GM23338 (cell line): Measurements from ENCODE around the gene CACNA1D. TPM values are rescaled to one million over a fixed set of nuclear protein-coding genes. Genes with fewer than 3 reads are reported as not detected.

Source experiments
- ATAC-seq: fragments of 200-7000 bp; cut with Tn5 transposase; 3 replicates; pipeline ENCODE4 v1.9.1; 2020
- DNase-seq: peaks from one replicate; pipeline ENCODE4 v3.0.0-alpha.2; 2015; ENCODE audit warnings: low spot score
- H2AFZ ChIP-seq: fragments of 200-600 bp; sonication (generic); 2 replicates; pipeline ENCODE4 v1.8.0; 2016; ENCODE audit warnings: antibody characterized with exemption, mild to moderate bottlenecking, moderate library complexity
- H3F3A ChIP-seq: fragments of 200-600 bp; sonication (generic); replicated peaks from 2 replicates; pipeline ENCODE4 v1.8.0; 2017; ENCODE audit warnings: antibody characterized with exemption, mixed run types, low read depth
- H3K27ac ChIP-seq: fragments of 200-600 bp; sonication (generic); 2 replicates; pipeline ENCODE4 v1.6.1; 2016; ENCODE audit warnings: low read depth
- H3K27me3 ChIP-seq: fragments of 200-600 bp; sonication (generic); 2 replicates; pipeline ENCODE4 v1.8.0; 2016; ENCODE audit warnings: mild to moderate bottlenecking, mixed run types, moderate library complexity; ENCODE audit not compliant: insufficient read depth
- H3K36me3 ChIP-seq: fragments of 200-600 bp; sonication (generic); 2 replicates; pipeline ENCODE4 v1.8.0; 2016; ENCODE audit warnings: mild to moderate bottlenecking; ENCODE audit not compliant: insufficient read depth
- H3K4me1 ChIP-seq: fragments of 200-600 bp; sonication (generic); 2 replicates; pipeline ENCODE4 v1.8.0; 2016; ENCODE audit warnings: mild to moderate bottlenecking, moderate library complexity; ENCODE audit not compliant: insufficient read depth
- H3K4me2 ChIP-seq: fragments of 200-600 bp; sonication (generic); 2 replicates; pipeline ENCODE4 v1.7.1; 2017; ENCODE audit warnings: mixed run types
- H3K4me3 ChIP-seq: fragments of 200-600 bp; sonication (generic); 2 replicates; pipeline ENCODE4 v1.6.1; 2016; ENCODE audit warnings: mixed run types
- H3K79me2 ChIP-seq: fragments of 200-600 bp; sonication (generic); replicated peaks from 2 replicates; pipeline ENCODE4 v1.8.0; 2017; ENCODE audit warnings: mild to moderate bottlenecking; ENCODE audit not compliant: insufficient read depth
- H3K9me2 ChIP-seq: fragments of 200-600 bp; sonication (generic); 2 replicates; pipeline ENCODE4 v1.8.0; 2017; ENCODE audit not compliant: insufficient read depth
- H4K20me1 ChIP-seq: fragments of 200-600 bp; sonication (generic); replicated peaks from 2 replicates; pipeline ENCODE4 v1.8.0; 2017; ENCODE audit warnings: mild to moderate bottlenecking; ENCODE audit not compliant: insufficient read depth
- H3K27ac Mint-ChIP-seq: 2 replicates; pipeline ENCODE4 v1.8.0; 2020; ENCODE audit warnings: inconsistent platforms, mild to moderate bottlenecking, moderate library complexity, mixed read lengths
- H3K27me3 Mint-ChIP-seq: 3 replicates; pipeline ENCODE4 v1.8.0; 2022; ENCODE audit warnings: low read depth, mild to moderate bottlenecking, moderate library complexity, mixed read lengths, inconsistent platforms; ENCODE audit not compliant: insufficient read depth, poor library complexity
- H3K36me3 Mint-ChIP-seq: 3 replicates; pipeline ENCODE4 v1.8.0; 2021; ENCODE audit warnings: low read depth, mild to moderate bottlenecking, inconsistent platforms, moderate library complexity, mixed read lengths
- H3K4me1 Mint-ChIP-seq: 3 replicates; pipeline ENCODE4 v1.8.0; 2020; ENCODE audit warnings: mild to moderate bottlenecking, inconsistent platforms, mixed read lengths
- H3K4me3 Mint-ChIP-seq: 3 replicates; pipeline ENCODE4 v1.8.0; 2021; ENCODE audit warnings: moderate library complexity, mild to moderate bottlenecking, inconsistent platforms, mixed read lengths
- H3K9me3 Mint-ChIP-seq: 3 replicates; pipeline ENCODE4 v1.8.0; 2020; ENCODE audit warnings: moderate library complexity, mild to moderate bottlenecking, inconsistent platforms, mixed read lengths
- CREB1 ChIP-seq: fragments of 250-450 bp; sonication (Bioruptor Pico); IDR thresholded peaks from 2 replicates; pipeline ENCODE4 v1.5.0; 2020; ENCODE audit warnings: low read depth, mild to moderate bottlenecking, moderate library complexity
- ETS1 ChIP-seq: IDR thresholded peaks from 2 replicates; pipeline ENCODE4 v1.6.1; 2016; ENCODE audit warnings: antibody characterized with exemption
- EZH2 ChIP-seq: fragments of 200-600 bp; sonication (generic); IDR thresholded peaks from one replicate; pipeline ENCODE4 v1.8.0; 2017; ENCODE audit warnings: antibody characterized with exemption, mild to moderate bottlenecking, low read depth; ENCODE audit not compliant: unreplicated experiment
- EZH2phosphoT487 ChIP-seq: fragments of 200-600 bp; sonication (generic); IDR thresholded peaks from one replicate; pipeline ENCODE4 v1.8.1; 2018; ENCODE audit warnings: antibody characterized with exemption; ENCODE audit not compliant: unreplicated experiment
- JUNB ChIP-seq: IDR thresholded peaks from one replicate; pipeline ENCODE4 v1.6.1; 2016; ENCODE audit warnings: antibody characterized with exemption; ENCODE audit not compliant: unreplicated experiment
- NANOG ChIP-seq: IDR thresholded peaks from 2 replicates; pipeline ENCODE4 v1.6.1; 2016; ENCODE audit warnings: antibody characterized with exemption, borderline replicate concordance
- POLR2AphosphoS5 ChIP-seq: IDR thresholded peaks from 2 replicates; pipeline ENCODE4 v1.6.1; 2016; ENCODE audit warnings: antibody characterized with exemption, low read depth
- STAT1 ChIP-seq: IDR thresholded peaks from one replicate; pipeline ENCODE4 v1.6.1; 2016; ENCODE audit warnings: antibody characterized with exemption; ENCODE audit not compliant: unreplicated experiment
- ZNF114 ChIP-seq: fragments of 250-450 bp; sonication (Bioruptor Pico); IDR thresholded peaks from 2 replicates; pipeline ENCODE4 v1.5.0; 2020; ENCODE audit warnings: mild to moderate bottlenecking, moderate library complexity
- ZNF331 ChIP-seq: fragments of 250-450 bp; sonication (Bioruptor Pico); IDR thresholded peaks from 2 replicates; pipeline ENCODE4 v1.5.0; 2020; ENCODE audit warnings: low read depth, mild to moderate bottlenecking, moderate library complexity
- ZNF462 ChIP-seq: fragments of 250-450 bp; sonication (Bioruptor Pico); IDR thresholded peaks from 2 replicates; pipeline ENCODE4 v1.5.0; 2020; ENCODE audit warnings: mild to moderate bottlenecking, moderate library complexity
- polyA plus RNA-seq: library from polyadenylated mRNA; unstranded; fragments of >200 nt; fragmentation: Nextera tagmentation; extraction: Ambion mirVana; gene quantifications from 2 replicates; pipeline ENCODE4 v1.2.1, GENCODE V29; 2016
- total RNA-seq: library from RNA; depleted of rRNA; stranded (reverse); fragments of >200 nt; shearing (Covaris generic); gene quantifications from 2 replicates; pipeline ENCODE4 v1.2.3, GENCODE V29; 2014
- TF ChIP-seq, protein P1 (sequence below), 2 experiments: fragments of 200-600 bp in 1 of 2; sonication (generic) in 1 of 2; conservative IDR thresholded peaks; 2 replicates each; pipeline versions ENCODE4 v1.5.1 to v1.6.1; 2016 to 2017; ENCODE audit warnings: antibody characterized with exemption in 2 of 2, low read depth in 2 of 2, mild to moderate bottlenecking in 2 of 2, moderate library complexity in 1 of 2
- TF ChIP-seq, protein P2 (sequence below): IDR thresholded peaks from one replicate; pipeline ENCODE4 v1.6.1; 2018; ENCODE audit warnings: antibody characterized with exemption; ENCODE audit not compliant: unreplicated experiment

Gene CACNA1D
- total and polyA plus RNA-seq, 2 experiments from 2014 or later, result 1.7 to 1.8 TPM

DNA sequence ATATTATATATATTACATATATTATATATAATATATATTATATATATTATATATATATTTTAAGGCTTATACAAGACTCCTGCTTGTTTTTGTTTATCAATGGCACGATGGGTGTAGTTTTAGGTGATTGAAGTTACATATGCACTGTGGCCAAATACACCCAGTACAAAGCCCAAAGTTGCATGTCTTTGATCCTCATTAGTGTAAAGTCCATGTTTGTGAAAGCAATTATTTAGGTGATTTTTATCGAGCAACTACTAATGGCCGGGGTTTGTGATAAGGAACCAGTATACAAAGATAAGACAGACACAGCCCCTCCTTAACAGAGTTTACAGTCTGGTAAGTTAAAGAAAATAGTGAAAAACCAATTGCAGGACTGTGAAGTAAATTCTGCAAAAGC, 197.5 kb downstream of the CACNA1D start (continued):
- TF ChIP-seq ZNF331 (CRISPR knock-in tag), result no peak
- no peak for TF ChIP-seq STAT1
- TF ChIP-seq, protein P1, sequence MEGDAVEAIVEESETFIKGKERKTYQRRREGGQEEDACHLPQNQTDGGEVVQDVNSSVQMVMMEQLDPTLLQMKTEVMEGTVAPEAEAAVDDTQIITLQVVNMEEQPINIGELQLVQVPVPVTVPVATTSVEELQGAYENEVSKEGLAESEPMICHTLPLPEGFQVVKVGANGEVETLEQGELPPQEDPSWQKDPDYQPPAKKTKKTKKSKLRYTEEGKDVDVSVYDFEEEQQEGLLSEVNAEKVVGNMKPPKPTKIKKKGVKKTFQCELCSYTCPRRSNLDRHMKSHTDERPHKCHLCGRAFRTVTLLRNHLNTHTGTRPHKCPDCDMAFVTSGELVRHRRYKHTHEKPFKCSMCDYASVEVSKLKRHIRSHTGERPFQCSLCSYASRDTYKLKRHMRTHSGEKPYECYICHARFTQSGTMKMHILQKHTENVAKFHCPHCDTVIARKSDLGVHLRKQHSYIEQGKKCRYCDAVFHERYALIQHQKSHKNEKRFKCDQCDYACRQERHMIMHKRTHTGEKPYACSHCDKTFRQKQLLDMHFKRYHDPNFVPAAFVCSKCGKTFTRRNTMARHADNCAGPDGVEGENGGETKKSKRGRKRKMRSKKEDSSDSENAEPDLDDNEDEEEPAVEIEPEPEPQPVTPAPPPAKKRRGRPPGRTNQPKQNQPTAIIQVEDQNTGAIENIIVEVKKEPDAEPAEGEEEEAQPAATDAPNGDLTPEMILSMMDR (conservative IDR thresholded peaks at IDR 0.05; ENCODE audit: low read depth in 2 of 2), result no peak
- TF ChIP-seq, protein P2, sequence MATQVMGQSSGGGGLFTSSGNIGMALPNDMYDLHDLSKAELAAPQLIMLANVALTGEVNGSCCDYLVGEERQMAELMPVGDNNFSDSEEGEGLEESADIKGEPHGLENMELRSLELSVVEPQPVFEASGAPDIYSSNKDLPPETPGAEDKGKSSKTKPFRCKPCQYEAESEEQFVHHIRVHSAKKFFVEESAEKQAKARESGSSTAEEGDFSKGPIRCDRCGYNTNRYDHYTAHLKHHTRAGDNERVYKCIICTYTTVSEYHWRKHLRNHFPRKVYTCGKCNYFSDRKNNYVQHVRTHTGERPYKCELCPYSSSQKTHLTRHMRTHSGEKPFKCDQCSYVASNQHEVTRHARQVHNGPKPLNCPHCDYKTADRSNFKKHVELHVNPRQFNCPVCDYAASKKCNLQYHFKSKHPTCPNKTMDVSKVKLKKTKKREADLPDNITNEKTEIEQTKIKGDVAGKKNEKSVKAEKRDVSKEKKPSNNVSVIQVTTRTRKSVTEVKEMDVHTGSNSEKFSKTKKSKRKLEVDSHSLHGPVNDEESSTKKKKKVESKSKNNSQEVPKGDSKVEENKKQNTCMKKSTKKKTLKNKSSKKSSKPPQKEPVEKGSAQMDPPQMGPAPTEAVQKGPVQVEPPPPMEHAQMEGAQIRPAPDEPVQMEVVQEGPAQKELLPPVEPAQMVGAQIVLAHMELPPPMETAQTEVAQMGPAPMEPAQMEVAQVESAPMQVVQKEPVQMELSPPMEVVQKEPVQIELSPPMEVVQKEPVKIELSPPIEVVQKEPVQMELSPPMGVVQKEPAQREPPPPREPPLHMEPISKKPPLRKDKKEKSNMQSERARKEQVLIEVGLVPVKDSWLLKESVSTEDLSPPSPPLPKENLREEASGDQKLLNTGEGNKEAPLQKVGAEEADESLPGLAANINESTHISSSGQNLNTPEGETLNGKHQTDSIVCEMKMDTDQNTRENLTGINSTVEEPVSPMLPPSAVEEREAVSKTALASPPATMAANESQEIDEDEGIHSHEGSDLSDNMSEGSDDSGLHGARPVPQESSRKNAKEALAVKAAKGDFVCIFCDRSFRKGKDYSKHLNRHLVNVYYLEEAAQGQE, result no peak
- TF ChIP-seq EZH2phosphoT487, result no peak
- no peak for TF ChIP-seq EZH2
- no peak for TF ChIP-seq JUNB

GRCh38 chr3:53693451-53693850, 199.0 kb downstream of the CACNA1D start:
- Mint-ChIP-seq H3K4me1 (no peaks in the 10 kb centered on the region; the same call in 2 of the 3 replicates), H3K4me3 (no peak overlapping the region), H3K27me3 (peaks cover 2% of the 10 kb centered on the region), H3K27ac (no peak overlapping the region), H3K9me3 (no peaks in the 10 kb centered on the region), H3K36me3 (no peaks in the 10 kb centered on the region)
- Histone ChIP-seq H3K27me3 (no peaks in the 10 kb centered on the region), H3F3A (no peaks in the 10 kb centered on the region), H3K9me2 (no peaks in the 10 kb centered on the region), H3K27ac (no peak overlapping the region), H3K4me2 (no peak overlapping the region), H2AFZ (no peak overlapping the region), H3K79me2 (no peaks in the 10 kb centered on the region), H3K4me3 (no peak overlapping the region), H4K20me1 (no peaks in the 10 kb centered on the region), H3K36me3 (no peaks in the 10 kb centered on the region), H3K4me1 (no peaks in the 10 kb centered on the region)
- no peak for TF ChIP-seq CREB1 (CRISPR knock-in tag)
- no peak for TF ChIP-seq STAT1
- TF ChIP-seq NANOG, result no peak
- TF ChIP-seq ZNF462 (CRISPR knock-in tag), result no peak
- no peak for TF ChIP-seq ZNF331 (CRISPR knock-in tag)
- no peak for TF ChIP-seq ZNF114 (CRISPR knock-in tag)
- no peak for TF ChIP-seq ETS1
- TF ChIP-seq POLR2AphosphoS5, result no peak
- ATAC-seq (no peak), DNase-seq (no peak)
